Measurements from ENCODE around the gene MLLT1. TPM values are rescaled to one million over a fixed set of nuclear protein-coding genes. Genes with fewer than 3 reads are reported as not detected.
A peak's percentile ranks its signal among the peaks of the same experiment; 100 is the strongest.

The MLLT1 gene
- total RNA-seq, 1 experiment from 2014 or later: 55.0 TPM

GRCh38 chr19:6261883-6262282 lies 17.9 kb downstream of the MLLT1 start:
- H2AFZ ChIP-seq (ENCODE audit: low read depth, low read length, poor library complexity, severe bottlenecking): no peak overlapping the region

GRCh38 chr19:6260912-6261650 lies 18.7 kb downstream of the MLLT1 start:
- H2AFZ ChIP-seq (ENCODE audit: low read depth, low read length, poor library complexity, severe bottlenecking): no peak overlapping the region
- ATAC-seq (peak; percentile 94), DNase-seq (ENCODE audit: low read depth, low spot score) (no peak)
- intact Hi-C loops (cut with micrococcal nuclease): no loop called here
- H3K9me3 ChIP-seq (ENCODE audit: control insufficient read depth in 1 of 2, insufficient read depth in 1 of 2, low read depth in 1 of 2, low read length in 2 of 2): no peaks in the 10 kb centered on the region
- peaks cover 10 to 20% of the 10 kb centered on the region in 2 experiments; a peak in 3 of 4 replicates for H3K36me3 ChIP-seq (ENCODE audit: control insufficient read depth in 1 of 2, insufficient read depth in 2 of 2, low read length in 2 of 2)
- H3K79me2 ChIP-seq (ENCODE audit: insufficient read depth, low read length): peaks cover 73% of the 10 kb centered on the region
- H3K27ac ChIP-seq (ENCODE audit: low read depth, low read length): no peak overlapping the region
- RAD21 ChIA-PET (ENCODE audit: low non-redundant PET in 1 of 2, low total read pairs in 2 of 2, uncharacterized antibody in 2 of 2, unreplicated experiment in 2 of 2): no interaction called here
- CTCF ChIA-PET: interaction anchor here (0.6 kb wide), 1 partner anchor 689 kb away, joined by 3 read pairs; no protein-coding TSS in a partner anchor
- POLR2A ChIA-PET: no interaction called here
- H3K4me1 ChIP-seq (ENCODE audit: control insufficient read depth in 1 of 2, insufficient read depth in 2 of 2, low read length in 2 of 2): no peaks in the 10 kb centered on the region
- no peak overlapping the region for H3K9ac ChIP-seq (ENCODE audit: low read length)
- H4K20me1 ChIP-seq (ENCODE audit: insufficient read depth): no peaks in the 10 kb centered on the region
- H3K4me2 ChIP-seq (ENCODE audit: low read length): no peak overlapping the region
- H3K9me2 ChIP-seq (ENCODE audit: insufficient read depth): no peaks in the 10 kb centered on the region
- no peak overlapping the region for H3K4me3 ChIP-seq (replicated peaks in 1 of 2; ENCODE audit: low read depth in 1 of 2, low read length in 2 of 2)
- no peaks in the 10 kb centered on the region for H3K27me3 ChIP-seq (ENCODE audit: insufficient read depth, low read length)
- BruUV-seq (replicated peaks): no TSS peak
- TF ChIP-seq POLR2AphosphoS5 (IDR thresholded peaks at IDR 0.05; ENCODE audit: low read depth, low read length): no peak
- TF ChIP-seq SRF (IDR thresholded peaks at IDR 0.05; ENCODE audit: low read depth): no peak
- no peak for TF ChIP-seq JUND (IDR thresholded peaks at IDR 0.05)
- TF ChIP-seq CTCF (IDR thresholded peaks at IDR 0.05 in 2 of 3, conservative IDR thresholded peaks at IDR 0.05 in 1 of 3; ENCODE audit: borderline replicate concordance in 1 of 3, insufficient read depth in 1 of 3, low read depth in 2 of 3, low read length in 2 of 3): peak; percentile 15 to 75 (median 61); a peak in 5 of 6 replicates
- no peak for TF ChIP-seq CBX3 (IDR thresholded peaks at IDR 0.05; ENCODE audit: low read depth)
- TF ChIP-seq EZH2phosphoT487 (IDR thresholded peaks at IDR 0.05; ENCODE audit: borderline replicate concordance): no peak
- peak; percentile 38; the same call in 1 of the 2 replicates for TF ChIP-seq RAD21 (IDR thresholded peaks at IDR 0.05; ENCODE audit: low read depth)
- TF ChIP-seq ELF1 (IDR thresholded peaks at IDR 0.05; ENCODE audit: borderline replicate concordance, low read depth): no peak
- TF ChIP-seq EZH2 (IDR thresholded peaks at IDR 0.05): no peak
- TF ChIP-seq ATF3 (IDR thresholded peaks at IDR 0.05): no peak
- TF ChIP-seq POLR2A (IDR thresholded peaks at IDR 0.05; ENCODE audit: borderline replicate concordance, extremely low read depth, insufficient read depth, insufficient read length): no peak

More at GRCh38 chr19:6261883-6262282, 17.9 kb downstream of the MLLT1 start:
- H3K9ac ChIP-seq (ENCODE audit: low read length): no peak overlapping the region
- H3K4me2 ChIP-seq (ENCODE audit: low read length): no peak overlapping the region
- POLR2A ChIA-PET: no interaction called here
- no peaks in the 10 kb centered on the region for H3K9me2 ChIP-seq (ENCODE audit: insufficient read depth)
- H3K27me3 ChIP-seq (ENCODE audit: insufficient read depth, low read length): no peaks in the 10 kb centered on the region
- TF ChIP-seq RAD21 (IDR thresholded peaks at IDR 0.05; ENCODE audit: low read depth): no peak
- no peak for TF ChIP-seq YY1 (IDR thresholded peaks at IDR 0.05; ENCODE audit: extremely low read depth, insufficient replicate concordance, low read depth, low read length)
- no peak for TF ChIP-seq FOSL1 (IDR thresholded peaks at IDR 0.05; ENCODE audit: low read depth)
- TF ChIP-seq JUND (IDR thresholded peaks at IDR 0.05): no peak
- no peak for TF ChIP-seq POLR2A (IDR thresholded peaks at IDR 0.05; ENCODE audit: borderline replicate concordance, extremely low read depth, insufficient read depth, insufficient read length)
- no peak for TF ChIP-seq MAX (IDR thresholded peaks at IDR 0.05)
- no peak for TF ChIP-seq ATF3 (IDR thresholded peaks at IDR 0.05)
- no peak for TF ChIP-seq SIN3A (IDR thresholded peaks at IDR 0.05; ENCODE audit: low read depth)
- no peak for TF ChIP-seq ZNF274 (IDR thresholded peaks at IDR 0.05; ENCODE audit: low read depth, low read length)
- no peak for TF ChIP-seq ELF1 (IDR thresholded peaks at IDR 0.05; ENCODE audit: borderline replicate concordance, low read depth)
- no peaks in the 10 kb centered on the region for H3K4me1 ChIP-seq (ENCODE audit: control insufficient read depth in 1 of 2, insufficient read depth in 2 of 2, low read length in 2 of 2)
- H3K4me3 ChIP-seq (replicated peaks in 1 of 2; ENCODE audit: low read depth in 1 of 2, low read length in 2 of 2): no peak overlapping the region
- BruUV-seq (replicated peaks): no TSS peak
- no peak for ATAC-seq
- no peaks in the 10 kb centered on the region for H3K9me3 ChIP-seq (ENCODE audit: control insufficient read depth in 1 of 2, insufficient read depth in 1 of 2, low read depth in 1 of 2, low read length in 2 of 2)
- peaks cover 72% of the 10 kb centered on the region for H3K79me2 ChIP-seq (ENCODE audit: insufficient read depth, low read length)
- no peaks in the 10 kb centered on the region for H4K20me1 ChIP-seq (ENCODE audit: insufficient read depth)
- no peak overlapping the region for H3K27ac ChIP-seq (ENCODE audit: low read depth, low read length)
- no peak for DNase-seq (ENCODE audit: low read depth, low spot score)
- H3K36me3 ChIP-seq (ENCODE audit: control insufficient read depth in 1 of 2, insufficient read depth in 2 of 2, low read length in 2 of 2): peaks cover 10 to 20% of the 10 kb centered on the region in 2 experiments; a peak in 3 of 4 replicates
- CTCF ChIA-PET: no interaction called here
- RAD21 ChIA-PET (ENCODE audit: low non-redundant PET in 1 of 2, low total read pairs in 2 of 2, uncharacterized antibody in 2 of 2, unreplicated experiment in 2 of 2): no interaction called here
- intact Hi-C loops (cut with micrococcal nuclease): no loop called here
